ENCODE data around the gene KLHL25. TPM values are rescaled to one million over a fixed set of nuclear protein-coding genes. Genes with fewer than 3 reads are reported as not detected.

The KLHL25 gene
- polyA plus RNA-seq, 10 donors, result 5.3 to 7.2 (median 6.7) TPM

DNA sequence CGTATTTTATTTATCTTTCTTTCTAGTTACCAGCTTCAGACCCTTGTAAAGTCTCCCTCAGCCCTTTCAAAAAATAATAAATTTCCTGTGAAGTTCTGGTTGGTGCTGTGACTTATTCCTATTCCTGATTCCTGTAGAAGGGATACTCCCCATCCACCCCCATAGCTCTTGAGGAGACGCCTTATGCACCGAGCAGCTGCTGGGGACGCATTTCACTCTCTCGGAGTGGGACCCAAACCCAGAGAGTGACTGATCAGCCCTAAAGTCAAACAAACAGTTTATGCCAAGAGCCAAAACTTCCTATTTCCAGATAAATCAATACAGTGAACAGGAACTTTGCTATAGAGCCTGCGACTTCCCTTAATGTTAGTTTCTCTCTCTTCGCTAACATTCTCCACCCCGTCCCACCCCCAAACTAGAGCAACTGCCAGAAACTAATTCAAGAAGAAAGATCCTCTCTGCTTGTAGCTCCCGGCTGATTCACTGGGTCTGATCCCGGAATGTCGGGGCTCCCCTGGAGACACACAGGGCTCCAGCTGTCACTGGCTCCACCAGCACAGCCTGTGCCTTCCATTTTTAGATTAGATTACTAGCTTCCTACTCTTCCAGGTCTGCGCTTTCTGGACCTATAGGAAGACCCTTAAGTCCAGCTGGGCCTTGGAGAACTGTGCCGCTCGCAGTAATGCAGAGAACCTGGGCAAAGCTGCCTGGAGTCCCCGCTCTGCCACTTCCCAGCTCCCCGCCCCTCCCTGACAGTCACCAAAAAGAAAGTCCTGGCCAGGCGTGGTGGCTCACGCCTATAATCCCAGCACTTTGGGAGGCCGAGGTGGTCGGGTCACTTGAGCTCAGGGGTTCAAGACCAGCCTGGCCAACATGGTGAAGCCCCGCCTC, 45.2 kb downstream of the KLHL25 start:
- DNase-seq, result peak; percentile 73 to 93 (median 80)

DNA sequence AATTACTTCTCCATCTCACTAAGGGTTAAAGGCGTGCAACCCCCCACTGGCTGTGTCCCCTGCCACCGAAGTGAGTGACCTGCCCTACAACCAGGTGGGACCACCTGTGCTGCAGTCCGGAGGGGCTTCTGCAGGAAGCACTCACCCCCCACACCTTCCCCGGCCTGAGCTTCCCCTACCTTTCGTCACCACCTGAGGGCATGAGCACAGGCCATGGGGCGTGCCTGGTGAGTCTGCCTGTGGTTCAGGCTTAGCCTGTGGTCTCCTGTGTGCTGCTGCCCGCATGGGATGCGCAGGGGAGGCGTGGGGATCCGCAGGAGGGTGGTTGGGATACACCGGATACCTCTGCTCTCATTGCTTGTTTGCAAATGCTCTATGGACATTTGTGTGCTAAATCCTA, 46.0 kb downstream of the KLHL25 start:
- no peak for DNase-seq

DNA sequence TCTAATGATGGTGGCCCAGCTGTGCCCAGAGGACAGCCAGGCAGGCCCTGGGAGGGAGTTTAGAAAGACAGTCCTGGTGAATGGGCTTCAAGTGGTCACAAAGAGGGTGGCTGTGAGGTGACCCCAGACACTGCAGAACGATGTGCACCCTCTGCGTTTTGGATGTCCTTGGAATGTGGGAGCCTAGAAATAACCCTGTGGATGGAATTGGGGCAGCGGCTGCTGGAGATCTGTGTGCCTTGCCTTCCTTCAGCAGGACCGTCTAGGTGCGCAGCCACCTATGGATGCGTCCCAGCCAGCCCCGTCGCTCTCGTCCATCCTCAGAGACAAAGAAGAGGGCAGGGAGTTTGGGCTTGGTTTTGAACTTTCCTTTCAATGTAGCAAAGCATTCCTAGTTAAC, 46.5 kb downstream of the KLHL25 start:
- DNase-seq, result no peak

- DNase-seq, result no peak
These were observed 48.1 kb downstream of the KLHL25 start for GRCh38 chr15:85746641-85747040.

DNA sequence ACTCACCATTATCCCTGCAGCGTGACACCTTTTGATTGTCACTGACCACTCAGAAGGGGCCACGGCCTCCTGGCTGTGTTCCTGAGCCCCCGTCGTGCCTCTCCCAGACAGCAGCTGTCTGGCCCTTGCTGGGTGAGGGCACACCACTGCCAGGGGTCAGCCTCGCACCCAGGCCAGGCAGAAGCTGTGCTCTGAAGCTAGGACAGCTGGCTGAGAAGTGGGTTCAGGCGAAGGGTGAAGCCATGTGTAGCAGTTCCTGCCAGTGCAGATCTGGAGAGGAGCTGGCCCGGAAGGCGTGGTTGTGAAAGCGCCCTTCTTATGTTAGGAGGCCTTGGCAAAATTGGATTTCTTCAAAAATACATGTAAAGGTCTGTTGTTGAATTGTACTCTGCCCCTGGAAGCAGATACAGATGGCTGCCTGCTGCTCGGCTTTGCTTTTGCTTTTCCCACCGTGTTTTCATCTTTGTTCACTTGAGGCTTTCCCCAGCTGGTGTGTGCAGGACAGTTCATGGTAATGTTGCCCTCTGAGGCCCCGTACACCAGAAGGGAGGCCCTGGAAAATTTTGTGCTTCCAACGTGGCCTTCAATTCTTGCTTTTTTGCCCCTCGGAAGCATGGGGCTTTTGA, 49.1 kb downstream of the KLHL25 start:
- DNase-seq, result no peak

DNA sequence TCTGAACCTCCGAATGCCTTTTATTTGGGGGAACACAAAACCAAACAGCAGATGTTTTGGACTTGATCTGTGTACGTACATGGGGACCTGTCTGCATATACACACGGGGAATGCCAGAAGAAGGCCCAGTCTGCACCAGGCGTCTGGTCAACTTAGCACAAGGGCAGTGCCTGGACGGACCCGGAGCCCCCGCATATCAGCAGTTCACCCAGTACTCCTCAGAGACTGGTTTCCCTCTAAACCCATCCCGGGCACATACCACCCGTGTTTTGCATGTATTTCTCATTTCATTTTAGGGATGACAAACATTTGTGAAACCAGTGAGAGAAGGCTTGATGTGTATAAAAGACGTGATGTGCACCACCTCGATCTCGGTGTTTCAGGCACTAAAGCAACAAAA, 49.7 kb downstream of the KLHL25 start:
- no peak for DNase-seq

DNA sequence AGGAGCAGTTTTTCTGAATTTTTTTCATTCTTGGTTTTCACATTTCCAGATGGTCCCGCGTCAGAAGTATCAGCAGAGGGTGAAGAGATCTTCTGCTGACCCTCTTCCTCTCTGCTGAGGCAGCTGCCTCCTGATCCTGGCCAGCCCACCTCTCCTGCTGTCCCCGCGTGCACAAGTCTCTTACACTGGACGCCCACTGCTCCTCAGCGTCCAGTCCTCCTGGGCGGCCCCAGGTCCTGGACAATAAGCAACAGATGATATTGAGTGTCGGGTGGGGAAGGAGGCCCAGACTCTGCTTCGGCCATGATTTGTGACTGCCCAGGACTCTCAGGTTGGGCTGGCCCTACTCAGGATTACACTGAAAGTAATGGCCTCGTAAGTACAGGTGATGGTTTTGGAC, 50.1 kb downstream of the KLHL25 start:
- peak in 1 of 3 donors; percentile 54 for DNase-seq

GRCh38 chr15:85743392-85744055, 51.2 kb downstream of the KLHL25 start:
- DNase-seq, result no peak

DNA sequence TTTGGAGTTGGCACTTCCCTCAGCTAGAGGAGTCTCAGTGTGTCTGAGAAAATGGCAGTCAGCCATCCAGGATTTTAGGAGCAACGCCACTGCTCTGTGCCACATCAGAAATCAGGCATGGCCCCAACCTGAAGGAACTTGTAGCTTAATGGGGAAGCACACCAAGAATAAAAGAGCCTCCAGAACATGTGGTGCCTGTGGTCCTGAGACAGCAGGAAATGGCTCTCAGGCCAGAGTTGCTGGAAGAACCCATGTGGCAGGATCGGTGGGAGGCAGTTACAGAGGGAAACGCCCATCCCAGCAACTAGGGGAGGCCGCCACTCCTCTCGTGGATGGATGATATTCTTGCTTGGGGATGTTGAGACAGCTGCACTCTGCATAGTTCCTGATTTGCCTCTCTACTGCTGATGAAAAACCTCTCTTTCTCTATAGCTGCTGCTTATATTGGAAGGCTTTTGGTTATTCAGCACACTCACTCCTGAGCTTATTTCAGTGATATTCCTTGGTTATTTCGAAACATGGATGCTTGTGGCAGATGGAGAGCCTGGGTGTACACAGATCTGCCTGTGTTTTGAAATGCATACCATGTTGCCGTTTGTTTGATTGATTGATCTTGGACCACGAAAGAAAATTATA, 52.4 kb downstream of the KLHL25 start:
- DNase-seq, result peak in 2 of 3 donors; percentile 36 to 59

GRCh38 chr15:85741662-85742061, 53.1 kb downstream of the KLHL25 start:
- DNase-seq, result no peak

- no peak for DNase-seq
These were observed 53.7 kb downstream of the KLHL25 start for GRCh38 chr15:85741021-85741421.

DNA sequence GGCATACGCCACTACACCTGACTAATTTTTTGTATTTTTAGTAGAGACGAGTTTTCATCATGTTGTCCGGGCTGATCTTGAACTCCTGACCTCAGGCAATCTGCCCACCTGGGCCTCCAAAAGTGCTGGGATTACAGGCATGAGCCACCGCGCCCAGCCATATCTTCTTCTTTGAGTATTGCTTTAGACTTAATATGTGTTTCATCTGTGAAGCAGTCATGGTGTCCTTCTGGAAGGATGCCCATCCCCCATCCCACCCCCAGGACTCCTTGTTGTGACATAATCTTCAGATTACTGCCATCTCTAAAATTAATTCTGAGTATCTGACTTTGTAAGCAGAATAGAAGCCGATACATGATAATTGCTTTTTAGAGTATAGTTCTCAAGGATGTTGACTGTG, 57.7 kb downstream of the KLHL25 start:
- no peak for DNase-seq

- DNase-seq, result no peak
These were observed 61.3 kb downstream of the KLHL25 start for GRCh38 chr15:85733416-85733815.

DNA sequence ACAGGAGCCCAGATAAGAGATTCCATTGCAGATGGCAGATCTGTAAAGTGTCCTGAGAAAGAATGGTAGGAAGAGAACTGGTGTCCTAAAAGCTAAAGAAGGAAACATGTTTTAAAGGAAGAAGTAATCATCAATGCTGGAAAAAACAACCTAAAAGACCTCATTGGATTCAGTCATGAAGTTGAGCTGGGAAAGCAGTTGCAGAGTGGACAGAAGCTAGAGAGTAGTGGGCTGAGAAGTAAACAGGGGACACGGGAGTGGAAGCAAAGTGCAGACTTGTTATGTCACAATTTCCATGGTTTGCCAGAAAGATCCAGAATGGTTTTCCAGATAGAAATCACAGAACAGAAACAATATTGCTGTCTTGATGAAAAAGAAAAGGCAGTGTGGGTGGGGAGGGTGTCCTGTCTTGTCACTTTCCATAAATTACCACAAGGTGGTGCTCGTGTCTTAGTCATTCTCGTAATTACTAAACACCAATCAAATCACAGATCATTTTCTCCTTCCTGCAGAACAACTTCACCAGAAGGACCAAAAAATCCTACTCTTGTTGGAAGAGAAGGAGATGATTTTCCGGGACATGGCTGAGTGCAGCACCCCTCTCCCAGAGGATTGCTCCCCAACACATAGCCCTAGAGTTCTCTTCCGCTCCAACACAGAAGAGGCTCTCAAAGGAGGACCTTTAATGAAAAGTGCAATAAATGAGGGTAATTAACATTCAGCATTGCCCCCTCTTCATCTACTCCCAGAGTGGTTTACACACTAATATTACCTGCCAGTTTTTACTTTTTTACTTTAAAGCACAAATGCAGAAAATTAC, 64.5 kb downstream of the KLHL25 start:
- peak; percentile 48 to 86 (median 73) for DNase-seq

DNA sequence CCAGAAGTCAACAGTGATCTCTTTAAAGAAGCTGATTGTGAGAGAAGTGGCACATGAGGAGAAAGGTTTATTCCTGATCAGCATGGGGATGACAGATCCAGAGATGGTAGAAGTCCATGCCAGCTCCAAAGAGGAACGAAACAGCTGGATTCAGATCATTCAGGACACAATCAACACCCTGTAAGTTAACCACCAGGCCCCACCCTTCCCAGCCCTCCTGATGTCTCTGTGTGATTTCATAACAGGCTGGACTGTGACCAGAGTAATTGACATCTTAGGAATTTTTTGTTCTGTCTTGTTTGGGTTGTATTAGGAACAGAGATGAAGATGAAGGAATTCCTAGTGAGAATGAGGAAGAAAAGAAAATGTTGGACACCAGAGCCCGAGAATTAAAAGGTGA, 67.7 kb downstream of the KLHL25 start:
- no peak for DNase-seq

DNA sequence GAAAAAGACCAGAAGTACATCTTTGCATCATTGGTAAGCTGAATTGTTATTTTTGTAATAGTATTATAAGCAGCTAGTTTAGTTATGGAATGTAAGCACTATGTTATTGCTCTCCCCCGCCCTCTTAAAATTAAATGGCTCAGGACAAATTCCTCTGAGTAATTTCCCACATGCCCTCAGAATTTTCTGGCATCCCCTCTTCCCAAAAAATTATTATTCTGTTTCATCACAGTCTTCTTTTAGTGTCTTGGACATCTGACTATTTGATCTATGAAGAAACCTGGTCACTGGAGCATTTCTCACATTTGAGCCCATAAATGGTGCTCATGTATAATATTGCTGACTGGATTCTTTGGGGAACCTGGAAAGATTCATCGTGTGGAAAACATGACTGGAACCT, 68.3 kb downstream of the KLHL25 start:
- DNase-seq, result no peak

DNA sequence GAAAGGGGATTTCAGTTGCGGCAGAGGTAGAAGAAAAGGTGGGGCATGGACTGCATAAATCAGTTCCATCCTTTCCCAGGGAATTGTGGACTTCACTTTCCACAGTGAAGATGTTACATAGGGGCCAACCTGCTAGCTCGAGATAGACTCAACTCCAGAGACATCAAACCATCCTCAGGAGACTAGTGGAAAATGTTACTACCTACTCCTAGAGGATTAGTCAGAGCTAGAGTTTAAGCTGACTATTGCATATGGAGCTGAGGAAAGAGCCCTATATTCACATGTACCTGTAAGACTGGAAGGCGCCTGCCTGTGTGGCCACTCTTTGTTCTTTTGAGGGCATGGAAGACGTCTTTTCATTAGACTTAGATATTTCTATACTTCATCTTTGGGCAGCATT, 69.2 kb downstream of the KLHL25 start:
- no peak for DNase-seq

DNA sequence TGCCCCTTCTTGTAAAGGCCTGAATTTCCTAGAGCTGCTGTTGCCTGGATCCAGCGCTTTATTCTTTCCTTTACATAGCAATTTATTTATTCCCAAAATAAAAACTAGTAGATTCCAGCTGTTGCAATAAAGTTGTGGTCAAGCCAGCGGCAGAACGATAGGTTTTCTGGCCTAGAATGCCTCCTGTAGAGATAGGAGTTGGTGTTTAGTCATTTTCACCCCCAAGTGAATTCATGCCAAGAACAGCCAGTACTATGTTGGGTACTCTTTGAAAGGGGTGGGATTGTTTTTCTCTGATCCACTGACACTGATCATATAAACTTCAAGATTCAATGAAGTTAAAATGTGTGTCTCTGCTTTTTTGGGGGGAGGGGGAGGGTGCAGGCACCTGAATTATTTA, 69.7 kb downstream of the KLHL25 start:
- DNase-seq, result no peak

DNA sequence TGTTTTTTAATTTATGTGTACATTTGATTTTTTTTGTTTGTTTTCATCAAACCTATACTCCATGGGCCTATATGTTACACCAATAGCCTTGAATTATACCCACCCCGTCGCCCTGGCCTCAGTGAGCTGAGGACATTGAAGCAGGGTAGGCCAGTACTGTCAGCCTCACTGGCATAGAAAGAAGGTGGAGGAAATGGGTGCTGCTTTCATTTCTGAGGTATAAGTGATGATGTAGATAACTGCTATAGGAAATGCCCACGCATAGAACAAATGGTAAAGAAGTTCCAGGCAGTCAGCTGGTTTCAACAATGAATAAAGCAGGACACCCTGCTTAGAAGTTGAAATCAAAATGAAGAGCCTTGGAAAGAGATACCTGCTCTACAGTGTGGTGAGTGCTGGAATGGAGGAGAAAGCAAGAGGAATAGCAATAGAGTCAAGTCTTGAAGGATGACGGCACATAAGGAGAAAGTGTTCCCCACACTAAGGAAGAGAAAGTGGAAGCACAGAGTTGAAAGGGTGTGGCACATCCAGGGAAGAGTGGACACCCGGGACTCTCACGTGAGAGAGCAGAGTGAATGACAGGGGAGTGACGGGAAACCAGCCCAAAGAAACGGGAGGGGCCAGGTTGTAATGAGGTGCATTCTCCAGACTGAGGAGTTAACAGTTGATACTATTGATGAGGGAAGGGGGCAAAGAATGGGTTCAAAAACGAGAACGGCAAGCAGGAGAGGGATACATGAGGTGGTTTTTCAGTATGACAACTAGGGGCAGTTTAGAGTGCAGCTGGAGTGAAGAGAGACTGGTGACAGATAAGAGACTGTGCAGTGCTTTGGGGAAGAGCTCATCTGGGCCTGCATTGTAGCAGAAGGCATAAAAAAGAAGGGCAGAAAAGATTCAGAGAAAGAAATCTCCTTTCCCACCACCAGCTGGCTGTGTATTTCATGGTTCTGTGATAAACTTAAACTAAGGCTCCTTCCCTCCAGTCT, 70.5 kb downstream of the KLHL25 start:
- no peak for DNase-seq
